ENCODE data around the gene RTRAF.

GRCh38 chr14:52025310-52025709, 36.0 kb downstream of the RTRAF start:
- TF ChIP-seq CTCF (IDR thresholded peaks at IDR 0.05) (no peak), ATF3 (CRISPR knock-in tag; conservative IDR thresholded peaks at IDR 0.05) (no peak), ETV6 (CRISPR knock-in tag; IDR thresholded peaks at IDR 0.05) (no peak), E2F5 (CRISPR knock-in tag; IDR thresholded peaks at IDR 0.05) (no peak), MAX (CRISPR knock-in tag; IDR thresholded peaks at IDR 0.05) (no peak), USF2 (CRISPR knock-in tag; IDR thresholded peaks at IDR 0.05) (no peak), ZNF121 (CRISPR knock-in tag; IDR thresholded peaks at IDR 0.05) (no peak), E2F4 (CRISPR knock-in tag; IDR thresholded peaks at IDR 0.05; ENCODE audit: borderline replicate concordance, low read depth) (no peak)

All from WTC11 (cell line).